CD14-positive monocyte (primary cell): ENCODE results near the gene OR10P1. TPM values are rescaled to one million over a fixed set of nuclear protein-coding genes. Genes with fewer than 3 reads are reported as not detected.
"Not testable (repeated sequence)": the region's sequence is repeated elsewhere in the genome, so short reads cannot be mapped to it uniquely, and the experiment has no call there.

Experiments
- DNase-seq, 3 donors: peaks; one replicate each; pipeline ENCODE4 v3.0.0-alpha.2; 2011 to 2022
- H2AFZ ChIP-seq: 2 replicates; pipeline ENCODE4 v1.6.0; 2012; ENCODE audit warnings: mild to moderate bottlenecking, low read depth, low read length, inconsistent platforms; ENCODE audit not compliant: insufficient read depth, poor library complexity, severe bottlenecking
- H3K27ac ChIP-seq, 2 donors: 1 replicate in 1 of 2; 2 replicates in 1 of 2; pipeline ENCODE4 v1.5.1; 2012 to 2013; ENCODE audit warnings: low read length in 2 of 2, control low read depth in 1 of 2, inconsistent platforms in 1 of 2, low read depth in 1 of 2, mild to moderate bottlenecking in 1 of 2
- H3K27me3 ChIP-seq, 2 donors: one replicate each; pipeline versions ENCODE4 v1.6.0 to v1.6.1; 2011 to 2013; ENCODE audit warnings: low read length in 2 of 2; ENCODE audit not compliant: control insufficient read depth in 2 of 2, insufficient read depth in 2 of 2
- H3K36me3 ChIP-seq, 2 donors: replicated peaks in 1 of 2; 1 replicate in 1 of 2; 2 replicates in 1 of 2; pipeline versions ENCODE4 v1.5.1 to v1.6.1; 2012 to 2013; ENCODE audit warnings: low read length in 2 of 2, control low read depth in 1 of 2, inconsistent platforms in 1 of 2, mild to moderate bottlenecking in 1 of 2; ENCODE audit not compliant: insufficient read depth in 2 of 2, control insufficient read depth in 1 of 2
- H3K4me1 ChIP-seq, 2 donors: 1 replicate in 1 of 2; 2 replicates in 1 of 2; pipeline versions ENCODE4 v1.5.1 to v1.6.1; 2012 to 2013; ENCODE audit warnings: low read length in 2 of 2, control low read depth in 1 of 2, inconsistent platforms in 1 of 2, mild to moderate bottlenecking in 1 of 2, moderate library complexity in 1 of 2; ENCODE audit not compliant: insufficient read depth in 2 of 2, control insufficient read depth in 1 of 2
- H3K4me2 ChIP-seq: replicated peaks from 2 replicates; pipeline ENCODE3; 2012; ENCODE audit warnings: low read length, moderate library complexity, mild to moderate bottlenecking; ENCODE audit not compliant: poor library complexity, severe bottlenecking; ENCODE audit errors: extremely low read depth
- H3K4me3 ChIP-seq, 3 experiments: fragments of 200-600 bp in 1 of 3; sonication (generic) in 1 of 3; replicated peaks in 1 of 3; 1 replicate in 2 of 3; 2 replicates in 1 of 3; pipeline ENCODE4 v1.5.1; 2011 to 2013; ENCODE audit warnings: low read length in 3 of 3, mild to moderate bottlenecking in 3 of 3, control low read depth in 2 of 3, low read depth in 2 of 3, inconsistent platforms in 1 of 3, moderate library complexity in 1 of 3
- H3K79me2 ChIP-seq: 2 replicates; pipeline ENCODE4 v1.6.0; 2012; ENCODE audit warnings: mild to moderate bottlenecking, control low read depth, inconsistent platforms, low read length, moderate library complexity; ENCODE audit not compliant: insufficient read depth
- H3K9ac ChIP-seq: 2 replicates; pipeline ENCODE4 v1.6.0; 2017; ENCODE audit warnings: low read length, mild to moderate bottlenecking; ENCODE audit not compliant: insufficient read depth, poor library complexity, severe bottlenecking
- H3K9me3 ChIP-seq, 2 donors: replicated peaks in 1 of 2; 1 replicate in 1 of 2; 2 replicates in 1 of 2; pipeline versions ENCODE4 v1.5.1 to v1.6.1; 2012 to 2013; ENCODE audit warnings: low read length in 2 of 2, control low read depth in 1 of 2; ENCODE audit not compliant: control insufficient read depth in 1 of 2, insufficient read depth in 1 of 2
- H4K20me1 ChIP-seq: 2 replicates; pipeline ENCODE4 v1.6.0; 2012; ENCODE audit warnings: mild to moderate bottlenecking, low read length, control low read depth, moderate library complexity; ENCODE audit not compliant: insufficient read depth
- H3K27ac Mint-ChIP-seq, 7 donors: one replicate each; pipeline ENCODE4 v1.8.0; 2020; ENCODE audit warnings: mild to moderate bottlenecking in 7 of 7, mixed read lengths in 7 of 7, moderate library complexity in 6 of 7, inconsistent platforms in 2 of 7
- H3K27me3 Mint-ChIP-seq, 3 donors: one replicate each; pipeline ENCODE4 v1.8.0; 2021 to 2022; ENCODE audit warnings: low read depth in 3 of 3, mild to moderate bottlenecking in 3 of 3, mixed read lengths in 3 of 3, moderate library complexity in 3 of 3, inconsistent platforms in 1 of 3
- H3K36me3 Mint-ChIP-seq, 2 donors: one replicate each; pipeline ENCODE4 v1.8.0; 2020; ENCODE audit warnings: mixed read lengths in 2 of 2, inconsistent platforms in 1 of 2, mild to moderate bottlenecking in 1 of 2
- H3K4me1 Mint-ChIP-seq: one replicate; pipeline ENCODE4 v1.8.0; 2020; ENCODE audit warnings: mild to moderate bottlenecking, mixed read lengths
- H3K4me3 Mint-ChIP-seq, 2 donors: one replicate each; pipeline ENCODE4 v1.8.0; 2020; ENCODE audit warnings: mild to moderate bottlenecking in 2 of 2, mixed read lengths in 2 of 2, moderate library complexity in 1 of 2
- H3K9me3 Mint-ChIP-seq, 7 donors: one replicate each; pipeline ENCODE4 v1.8.0; 2020 to 2022; ENCODE audit warnings: mixed read lengths in 7 of 7, mild to moderate bottlenecking in 6 of 7, moderate library complexity in 6 of 7, inconsistent platforms in 2 of 7
- WGBS: methylation state at CpG from one replicate; pipeline ENCODE4 v1.1.5; 2013; ENCODE audit warnings: missing lambda C conversion rate; ENCODE audit not compliant: insufficient coverage; 5-methylcytosine and 5-hydroxymethylcytosine counted together
- intact Hi-C, 2 donors: fragments of 100-400 bp; cut with micrococcal nuclease; formaldehyde crosslinking; loops; one replicate each; pipeline versions ENCODE4 v1.15.0 to v1.15.1; 2023
- polyA minus RNA-seq: library from RNA; depleted of rRNA, polyadenylated mRNA; stranded (reverse); fragments of >200 nt; gene quantifications from 2 replicates; pipeline ENCODE4 v1.2.3, GENCODE V29; 2012
- polyA plus RNA-seq, 3 donors: library from polyadenylated mRNA; depleted of rRNA in 1 of 3; unstranded in 2 of 3; stranded (reverse) in 1 of 3; fragments of 300-500 nt in 2 of 3; fragments of >200 nt in 1 of 3; fragmentation: Illumina TruSeq in 2 of 3; gene quantifications; 1 replicate in 2 of 3; 2 replicates in 1 of 3; pipeline ENCODE4 v1.2.3, GENCODE V29; 2012 to 2021
- total RNA-seq, 12 experiments: library from RNA in 1 of 12; stranded (reverse) in 1 of 12; fragments of 120-200 nt in 1 of 12; gene quantifications; one replicate each; pipeline ENCODE4 v1.2.4 and lab custom pipeline; 2013 to 2026; ENCODE audit warnings: mixed read lengths in 6 of 12, inconsistent platforms in 1 of 12
- TF ChIP-seq, protein P1 (sequence below): fragments of 200-600 bp; IDR thresholded peaks from one replicate; pipeline ENCODE4 v1.8.0; 2022; ENCODE audit warnings: antibody characterized with exemption, mild to moderate bottlenecking

Gene OR10P1
- not detected for total RNA-seq (2013)
- not detected for polyA plus RNA-seq
- polyA minus RNA-seq = not detected in 2 replicates
- total RNA-seq (lab: John Stamatoyannopoulos, UW) = 0 to 0.17 (median 0.03) reads per million in 11 experiments

- H3K79me2 ChIP-seq = no peaks in the 10 kb centered on the region
- TF ChIP-seq, protein P1, sequence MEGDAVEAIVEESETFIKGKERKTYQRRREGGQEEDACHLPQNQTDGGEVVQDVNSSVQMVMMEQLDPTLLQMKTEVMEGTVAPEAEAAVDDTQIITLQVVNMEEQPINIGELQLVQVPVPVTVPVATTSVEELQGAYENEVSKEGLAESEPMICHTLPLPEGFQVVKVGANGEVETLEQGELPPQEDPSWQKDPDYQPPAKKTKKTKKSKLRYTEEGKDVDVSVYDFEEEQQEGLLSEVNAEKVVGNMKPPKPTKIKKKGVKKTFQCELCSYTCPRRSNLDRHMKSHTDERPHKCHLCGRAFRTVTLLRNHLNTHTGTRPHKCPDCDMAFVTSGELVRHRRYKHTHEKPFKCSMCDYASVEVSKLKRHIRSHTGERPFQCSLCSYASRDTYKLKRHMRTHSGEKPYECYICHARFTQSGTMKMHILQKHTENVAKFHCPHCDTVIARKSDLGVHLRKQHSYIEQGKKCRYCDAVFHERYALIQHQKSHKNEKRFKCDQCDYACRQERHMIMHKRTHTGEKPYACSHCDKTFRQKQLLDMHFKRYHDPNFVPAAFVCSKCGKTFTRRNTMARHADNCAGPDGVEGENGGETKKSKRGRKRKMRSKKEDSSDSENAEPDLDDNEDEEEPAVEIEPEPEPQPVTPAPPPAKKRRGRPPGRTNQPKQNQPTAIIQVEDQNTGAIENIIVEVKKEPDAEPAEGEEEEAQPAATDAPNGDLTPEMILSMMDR = no peak
- H3K9ac ChIP-seq = no peak within 1 kb of the TSS
- peak within 1 kb of the TSS; percentile 2 for H2AFZ ChIP-seq
- 96% methylated on average over 6 of the region's 6 CpGs for WGBS
- H3K4me1 ChIP-seq = peaks cover 41% of the 10 kb centered on the region in 2 donors
- no peaks in the 10 kb centered on the region for H3K27me3 ChIP-seq
- intact Hi-C loops = no loop called here
- H3K4me2 ChIP-seq = no peak within 1 kb of the TSS
- Mint-ChIP-seq H3K36me3 (peaks cover 1 to 2% of the 10 kb centered on the region in 2 donors), H3K27me3 (peaks cover 0 to 9% (median 4%) of the 10 kb centered on the region in 3 donors), H3K4me3 (no peak within 1 kb of the TSS), H3K27ac (peak within 1 kb of the TSS in 4 of 7 donors; percentile 41 to 64 (median 56)), H3K9me3 (no peaks in the 10 kb centered on the region), H3K4me1 (peaks cover 42% of the 10 kb centered on the region)
- H3K36me3 ChIP-seq = no peaks in the 10 kb centered on the region
- H3K9me3 ChIP-seq = no peaks in the 10 kb centered on the region
- H3K4me3 ChIP-seq = no peak within 1 kb of the TSS
- DNase-seq = no peak
- no peak within 1 kb of the TSS for H3K27ac ChIP-seq
- H4K20me1 ChIP-seq = no peaks in the 10 kb centered on the region
Observed at GRCh38 chr12:55636853-55637252, at the start of gene OR10P1. Gene OR10P1 (plus strand): TSS chr12:55636892. CDS start chr12:55636892, 0 bp downstream.

DNA sequence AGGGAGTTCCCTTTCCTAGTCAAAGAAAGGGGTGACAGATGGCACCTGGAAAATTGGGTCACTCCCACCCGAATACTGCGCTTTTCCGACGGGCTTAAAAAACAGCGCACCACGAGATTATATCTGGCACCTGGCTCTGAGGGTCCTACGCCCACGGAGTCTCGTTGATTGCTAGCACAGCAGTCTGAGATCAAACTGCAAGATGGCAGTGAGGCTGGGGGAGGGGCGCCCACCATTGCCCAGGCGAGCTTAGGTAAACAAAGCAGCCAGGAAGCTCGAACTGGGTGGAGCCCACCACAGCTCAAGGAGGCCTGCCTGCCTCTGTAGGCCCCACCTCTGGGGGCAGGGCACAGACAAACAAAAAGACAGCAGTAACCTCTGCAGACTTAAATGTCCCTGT, 46.5 kb upstream of the OR10P1 start:
- DNase-seq, H3K27ac Mint-ChIP-seq, H3K4me1 Mint-ChIP-seq, H3K4me3 ChIP-seq, H3K27me3 ChIP-seq, H3K27me3 Mint-ChIP-seq, H3K27ac ChIP-seq, H3K9me3 ChIP-seq, H3K36me3 Mint-ChIP-seq, H3K4me3 Mint-ChIP-seq, H3K9ac ChIP-seq, H2AFZ ChIP-seq, H3K79me2 ChIP-seq, intact Hi-C loops, H3K4me1 ChIP-seq, H3K36me3 ChIP-seq, H4K20me1 ChIP-seq, H3K4me2 ChIP-seq: not testable (repeated sequence)
- H3K9me3 Mint-ChIP-seq = peaks cover 4 to 19% (median 10%) of the 10 kb centered on the region in 7 donors
- 98% methylated on average over 9 of the region's 12 CpGs for WGBS
